ENCODE data around the gene ZNF530.

ZNF530 gene

DNA sequence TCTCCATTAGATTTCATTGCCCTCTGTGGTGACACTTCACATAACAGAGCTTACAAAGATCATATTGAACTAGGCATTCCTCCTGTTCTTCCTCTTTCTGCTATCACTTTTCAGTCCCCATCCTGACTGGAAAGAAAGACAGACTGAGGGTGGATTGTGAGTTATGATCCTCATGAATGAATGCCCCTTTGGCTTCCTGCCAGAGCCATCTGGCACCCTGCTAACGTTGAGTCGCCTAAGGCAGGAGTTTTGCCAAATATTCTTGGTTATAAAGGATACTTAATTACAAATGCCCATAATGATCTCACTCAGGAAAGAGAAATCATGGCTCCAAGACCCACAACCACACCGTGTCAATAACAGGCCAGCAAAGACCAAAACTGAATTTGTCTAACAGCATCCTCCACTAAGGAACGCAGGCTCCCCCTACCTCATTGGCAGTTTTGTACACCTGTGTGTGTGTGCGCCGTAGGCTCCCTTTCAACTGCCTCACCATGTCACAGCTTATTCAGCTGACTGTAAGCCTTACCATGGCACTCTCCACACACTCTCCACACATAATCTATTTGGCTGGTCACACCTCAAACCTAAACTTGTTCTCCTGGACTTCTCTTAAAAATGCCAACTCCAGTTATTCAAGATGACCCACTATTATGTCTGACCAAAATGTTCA lies 48.8 kb downstream of the ZNF530 start:
- Histone ChIP-seq H3K27ac (no peak overlapping the region), H3K36me3 (ENCODE audit: control insufficient read depth, insufficient read depth, low read length) (no peaks in the 10 kb centered on the region), H3K4me3 (ENCODE audit: low read depth, low read length) (no peak overlapping the region)

DNA sequence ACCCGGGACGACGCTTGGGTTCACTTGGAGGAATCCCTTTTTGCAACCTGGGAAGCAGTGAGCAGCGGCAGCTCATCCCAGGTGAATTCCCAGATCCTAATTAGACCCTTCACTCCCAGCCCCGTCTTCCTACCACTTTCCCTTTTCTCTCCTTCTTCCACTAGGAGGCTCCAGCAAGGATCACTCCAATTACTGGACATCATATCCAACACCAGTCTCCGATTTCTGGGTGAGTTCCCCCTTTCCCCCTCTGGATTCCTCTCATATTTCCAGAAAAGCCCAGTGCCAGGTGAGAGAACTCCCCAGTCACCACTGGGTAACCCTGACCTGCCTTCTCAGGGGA lies 51.9 kb downstream of the ZNF530 start:
- no peaks in the 10 kb centered on the region for H3K27me3 ChIP-seq (ENCODE audit: control insufficient read depth, insufficient read depth, low read length)
- peak overlapping the region; percentile 59 for H2AFZ ChIP-seq
- H3K79me2 ChIP-seq, result no peaks in the 10 kb centered on the region
- H3K4me1 ChIP-seq, result no peaks in the 10 kb centered on the region
- no peak overlapping the region for H3K9ac ChIP-seq
- H3K4me3 ChIP-seq (ENCODE audit: low read depth, low read length), result no peak overlapping the region
- H3K9me3 ChIP-seq (ENCODE audit: control insufficient read depth, low read length), result no peaks in the 10 kb centered on the region
- TF ChIP-seq, protein P1, sequence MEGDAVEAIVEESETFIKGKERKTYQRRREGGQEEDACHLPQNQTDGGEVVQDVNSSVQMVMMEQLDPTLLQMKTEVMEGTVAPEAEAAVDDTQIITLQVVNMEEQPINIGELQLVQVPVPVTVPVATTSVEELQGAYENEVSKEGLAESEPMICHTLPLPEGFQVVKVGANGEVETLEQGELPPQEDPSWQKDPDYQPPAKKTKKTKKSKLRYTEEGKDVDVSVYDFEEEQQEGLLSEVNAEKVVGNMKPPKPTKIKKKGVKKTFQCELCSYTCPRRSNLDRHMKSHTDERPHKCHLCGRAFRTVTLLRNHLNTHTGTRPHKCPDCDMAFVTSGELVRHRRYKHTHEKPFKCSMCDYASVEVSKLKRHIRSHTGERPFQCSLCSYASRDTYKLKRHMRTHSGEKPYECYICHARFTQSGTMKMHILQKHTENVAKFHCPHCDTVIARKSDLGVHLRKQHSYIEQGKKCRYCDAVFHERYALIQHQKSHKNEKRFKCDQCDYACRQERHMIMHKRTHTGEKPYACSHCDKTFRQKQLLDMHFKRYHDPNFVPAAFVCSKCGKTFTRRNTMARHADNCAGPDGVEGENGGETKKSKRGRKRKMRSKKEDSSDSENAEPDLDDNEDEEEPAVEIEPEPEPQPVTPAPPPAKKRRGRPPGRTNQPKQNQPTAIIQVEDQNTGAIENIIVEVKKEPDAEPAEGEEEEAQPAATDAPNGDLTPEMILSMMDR (IDR thresholded peaks at IDR 0.05), result no peak
- no peak overlapping the region for H3K4me2 ChIP-seq (ENCODE audit: low read length)
- H3K36me3 ChIP-seq (ENCODE audit: control insufficient read depth, insufficient read depth, low read length), result no peaks in the 10 kb centered on the region
- no peak overlapping the region for H3K27ac ChIP-seq

More for the DNA sequence above, 48.8 kb downstream of the ZNF530 start:
- Histone ChIP-seq H3K4me2 (ENCODE audit: low read length) (no peak overlapping the region), H3K27me3 (ENCODE audit: control insufficient read depth, insufficient read depth, low read length) (no peaks in the 10 kb centered on the region), H3K9me3 (ENCODE audit: control insufficient read depth, low read length) (no peaks in the 10 kb centered on the region), H3K4me1 (no peaks in the 10 kb centered on the region), H2AFZ (no peak overlapping the region), H3K9ac (no peak overlapping the region), H3K79me2 (no peaks in the 10 kb centered on the region)
- TF ChIP-seq, protein P1 (IDR thresholded peaks at IDR 0.05), result no peak

DNA sequence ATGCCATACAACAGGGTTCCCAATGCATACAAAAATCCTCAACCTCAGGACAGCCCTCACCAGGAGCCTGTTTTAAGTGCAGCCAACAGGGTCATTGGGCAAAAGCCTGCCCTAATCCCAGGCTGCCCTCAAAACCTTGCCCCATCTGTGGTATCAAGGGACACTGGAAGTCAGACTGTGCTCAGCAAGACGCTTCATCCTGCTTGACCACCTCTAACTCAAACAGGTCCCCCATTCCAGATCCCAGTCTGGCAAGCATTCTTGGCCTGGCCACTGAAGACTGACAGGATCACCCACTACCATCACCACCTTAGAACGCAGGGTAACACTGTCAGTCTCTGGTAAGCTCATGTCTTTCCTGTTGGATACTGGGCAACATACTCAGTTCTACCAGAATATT lies 54.0 kb downstream of the ZNF530 start:
- no peaks in the 10 kb centered on the region for H3K36me3 ChIP-seq (ENCODE audit: control insufficient read depth, insufficient read depth, low read length)
- H3K4me1 ChIP-seq, result no peaks in the 10 kb centered on the region
- TF ChIP-seq, protein P1 (IDR thresholded peaks at IDR 0.05), result no peak
- H3K4me2 ChIP-seq (ENCODE audit: low read length), result no peak overlapping the region
- no peaks in the 10 kb centered on the region for H3K79me2 ChIP-seq
- H3K9me3 ChIP-seq (ENCODE audit: control insufficient read depth, low read length), result no peaks in the 10 kb centered on the region
- no peak overlapping the region for H3K4me3 ChIP-seq (ENCODE audit: low read depth, low read length)
- no peak overlapping the region for H3K27ac ChIP-seq
- no peak overlapping the region for H3K9ac ChIP-seq
- H2AFZ ChIP-seq, result no peak overlapping the region
- H3K27me3 ChIP-seq (ENCODE audit: control insufficient read depth, insufficient read depth, low read length), result no peaks in the 10 kb centered on the region

- no peaks in the 10 kb centered on the region for H3K9me3 ChIP-seq (ENCODE audit: control insufficient read depth, low read length)
Measured at GRCh38 chr19:57655443-57655842, 55.8 kb downstream of the ZNF530 start.

More at GRCh38 chr19:57655443-57655842, 55.8 kb downstream of the ZNF530 start:
- H3K79me2 ChIP-seq, result no peaks in the 10 kb centered on the region
- H2AFZ ChIP-seq, result no peak overlapping the region
- no peak overlapping the region for H3K9ac ChIP-seq
- no peaks in the 10 kb centered on the region for H3K27me3 ChIP-seq (ENCODE audit: control insufficient read depth, insufficient read depth, low read length)
- TF ChIP-seq, protein P1 (IDR thresholded peaks at IDR 0.05), result no peak
- H3K4me2 ChIP-seq (ENCODE audit: low read length), result no peak overlapping the region
- no peak overlapping the region for H3K4me3 ChIP-seq (ENCODE audit: low read depth, low read length)
- H3K27ac ChIP-seq, result no peak overlapping the region
- no peaks in the 10 kb centered on the region for H3K36me3 ChIP-seq (ENCODE audit: control insufficient read depth, insufficient read depth, low read length)
- H3K4me1 ChIP-seq, result no peaks in the 10 kb centered on the region
